Stimulated activated CD8-positive, alpha-beta memory T cell treated with anti-CD3 and anti-CD28 coated beads, Interleukin-12 subunit alpha, Interleukin-12 subunit beta, amount 100 ng/mL, for 4 hours (primary cell): ENCODE data around the gene LLGL2.

Experiments used
- DNase-seq: peaks from one replicate; pipeline ENCODE4 v3.0.0-alpha.2; 2020; ENCODE audit warnings: low read depth

Gene LLGL2

DNA sequence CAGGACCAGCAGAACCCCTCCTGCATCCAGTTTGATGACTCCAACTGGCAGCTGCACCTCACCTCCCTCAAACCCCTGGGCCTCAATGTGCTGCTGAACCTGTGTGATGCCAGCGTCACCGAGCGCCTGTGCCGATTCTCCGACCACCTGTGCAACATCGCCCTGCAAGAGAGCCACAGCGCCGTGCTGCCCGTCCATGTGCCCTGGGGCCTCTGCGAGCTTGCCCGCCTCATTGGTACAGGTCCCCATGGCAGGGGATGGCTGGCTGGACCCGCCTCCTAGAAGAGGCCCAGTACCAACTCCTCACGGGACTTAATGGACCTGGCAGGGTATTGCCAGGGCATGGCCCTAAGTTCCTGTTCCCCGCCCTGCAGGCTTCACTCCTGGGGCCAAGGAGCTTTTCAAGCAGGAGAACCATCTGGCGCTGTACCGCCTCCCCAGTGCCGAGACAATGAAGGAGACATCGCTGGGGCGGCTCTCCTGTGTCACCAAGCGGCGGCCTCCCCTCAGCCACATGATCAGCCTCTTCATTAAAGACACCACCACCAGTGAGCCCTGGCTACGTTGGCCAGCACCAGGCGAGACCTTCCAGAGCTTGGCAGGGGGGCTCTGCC lies 32.8 kb upstream of the LLGL2 start:
- no peak for DNase-seq

DNA sequence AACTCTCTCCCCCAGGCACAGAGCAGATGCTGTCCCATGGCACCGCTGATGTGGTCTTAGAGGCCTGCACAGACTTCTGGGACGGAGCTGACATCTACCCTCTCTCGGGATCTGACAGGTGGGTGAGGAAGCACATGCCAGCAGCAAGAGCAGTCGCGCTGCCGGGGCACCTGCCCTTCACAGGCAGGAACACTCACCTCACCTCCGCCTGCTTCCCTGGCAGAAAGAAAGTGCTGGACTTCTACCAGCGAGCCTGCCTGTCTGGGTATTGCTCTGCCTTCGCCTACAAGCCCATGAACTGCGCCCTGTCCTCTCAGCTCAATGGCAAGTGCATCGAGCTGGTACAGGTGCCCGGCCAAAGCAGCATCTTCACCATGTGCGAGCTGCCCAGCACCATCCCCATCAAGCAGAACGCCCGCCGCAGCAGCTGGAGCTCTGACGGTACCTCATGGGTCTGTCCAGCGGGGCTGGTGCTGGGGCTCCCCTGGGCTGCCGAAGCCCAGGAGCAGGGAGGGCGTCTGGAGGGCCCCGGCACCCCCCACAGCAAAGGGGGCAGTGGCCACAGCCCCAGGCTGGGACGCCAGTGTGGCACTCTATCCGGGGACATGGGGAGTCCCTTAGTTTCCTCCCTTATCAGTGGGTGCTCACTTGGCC lies 31.9 kb upstream of the LLGL2 start:
- no peak for DNase-seq

DNA sequence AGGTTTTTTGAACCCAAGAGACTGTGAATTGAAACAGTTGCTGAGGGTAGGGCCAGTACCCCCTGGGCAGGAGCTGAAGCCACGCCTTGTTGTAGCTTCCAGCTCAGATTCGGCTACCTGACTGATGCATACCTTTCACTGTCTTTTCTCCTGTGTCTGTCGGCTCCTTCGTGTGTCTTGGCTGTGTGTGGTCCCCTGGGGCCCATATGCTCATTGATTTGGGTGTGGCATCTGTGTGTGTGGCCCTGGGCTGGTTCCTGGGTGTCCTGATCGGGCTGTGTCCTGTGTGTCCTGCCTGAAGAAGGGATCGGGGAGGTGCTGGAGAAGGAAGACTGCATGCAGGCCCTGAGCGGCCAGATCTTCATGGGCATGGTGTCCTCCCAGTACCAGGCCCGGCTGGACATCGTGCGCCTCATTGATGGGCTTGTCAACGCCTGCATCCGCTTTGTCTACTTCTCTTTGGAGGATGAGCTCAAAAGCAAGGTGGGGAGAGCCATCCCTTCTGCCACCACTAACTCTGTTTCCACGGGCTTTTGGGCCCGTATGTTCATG lies 31.1 kb upstream of the LLGL2 start:
- no peak for DNase-seq

DNA sequence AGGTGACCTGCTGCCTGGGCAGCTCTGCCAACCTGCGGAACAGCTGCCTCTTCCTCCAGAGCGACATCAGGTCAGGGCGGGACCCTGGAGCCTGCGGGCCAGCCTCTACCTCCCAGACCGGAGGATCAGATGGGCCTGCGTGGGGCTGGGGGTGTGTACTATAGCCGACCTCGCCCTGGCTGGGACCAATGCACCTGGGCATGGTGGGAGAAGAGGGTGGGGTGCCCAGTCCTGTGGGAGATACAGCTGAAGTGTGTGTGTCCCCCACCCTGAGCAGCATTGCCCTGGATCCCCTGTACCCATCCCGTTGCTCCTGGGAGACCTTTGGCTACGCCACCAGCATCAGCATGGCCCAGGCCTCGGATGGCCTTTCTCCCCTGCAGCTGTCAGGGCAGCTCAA lies 29.5 kb upstream of the LLGL2 start:
- DNase-seq = no peak

DNA sequence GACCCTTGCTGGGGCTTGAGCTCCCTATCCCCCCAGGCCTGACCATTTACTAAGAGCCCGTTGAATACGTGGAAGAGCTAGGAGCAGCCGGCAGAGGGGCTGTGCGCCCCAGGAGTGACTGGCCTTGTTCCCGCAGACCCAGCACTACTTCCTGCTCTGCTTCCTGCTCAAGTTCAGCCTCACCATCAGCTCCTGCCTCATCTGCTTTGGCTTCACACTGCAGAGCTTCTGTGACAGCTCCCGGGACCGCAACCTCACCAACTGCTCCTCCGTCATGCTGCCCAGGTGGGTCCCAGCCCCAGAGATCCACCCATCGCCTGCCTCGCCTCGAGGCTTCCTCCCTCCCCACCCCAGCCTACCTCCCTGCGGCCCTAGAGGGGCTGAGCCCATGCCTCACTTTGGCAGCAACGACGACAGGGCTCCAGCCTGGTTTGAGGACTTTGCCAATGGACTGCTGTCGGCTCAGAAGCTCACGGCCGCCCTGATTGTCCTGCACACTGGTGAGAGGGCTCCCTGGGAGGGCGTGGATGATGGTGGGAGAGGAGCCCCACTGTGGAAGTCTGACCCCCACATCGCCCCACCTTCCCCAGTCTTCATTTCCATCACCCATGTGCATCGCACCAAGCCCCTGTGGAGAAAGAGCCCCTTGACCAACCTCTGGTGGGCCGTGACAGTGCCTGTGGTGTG lies 27.3 kb upstream of the LLGL2 start:
- no peak for DNase-seq

DNA sequence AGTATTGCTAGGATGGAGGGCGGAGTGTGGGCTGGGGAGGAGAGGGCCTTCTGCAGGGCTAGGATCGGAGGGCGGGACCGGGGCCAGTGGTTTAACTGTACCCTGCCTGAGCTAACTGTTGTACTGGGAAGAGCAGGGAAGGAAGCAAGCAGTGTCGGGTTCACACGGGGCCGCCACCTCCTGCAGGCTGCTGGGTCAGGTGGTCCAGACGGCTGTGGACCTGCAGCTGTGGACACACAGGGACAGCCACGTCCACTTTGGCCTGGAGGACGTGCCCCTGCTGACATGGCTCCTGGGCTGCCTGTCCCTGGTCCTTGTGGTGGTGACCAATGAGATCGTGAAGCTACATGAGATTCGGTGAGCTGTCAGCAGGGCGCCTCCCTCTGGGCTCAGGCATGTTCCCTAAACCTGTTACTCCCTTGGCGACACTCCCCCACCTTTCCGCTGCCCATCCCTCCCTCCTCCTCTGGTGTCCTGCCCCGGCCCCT lies 26.7 kb upstream of the LLGL2 start:
- no peak for DNase-seq

DNA sequence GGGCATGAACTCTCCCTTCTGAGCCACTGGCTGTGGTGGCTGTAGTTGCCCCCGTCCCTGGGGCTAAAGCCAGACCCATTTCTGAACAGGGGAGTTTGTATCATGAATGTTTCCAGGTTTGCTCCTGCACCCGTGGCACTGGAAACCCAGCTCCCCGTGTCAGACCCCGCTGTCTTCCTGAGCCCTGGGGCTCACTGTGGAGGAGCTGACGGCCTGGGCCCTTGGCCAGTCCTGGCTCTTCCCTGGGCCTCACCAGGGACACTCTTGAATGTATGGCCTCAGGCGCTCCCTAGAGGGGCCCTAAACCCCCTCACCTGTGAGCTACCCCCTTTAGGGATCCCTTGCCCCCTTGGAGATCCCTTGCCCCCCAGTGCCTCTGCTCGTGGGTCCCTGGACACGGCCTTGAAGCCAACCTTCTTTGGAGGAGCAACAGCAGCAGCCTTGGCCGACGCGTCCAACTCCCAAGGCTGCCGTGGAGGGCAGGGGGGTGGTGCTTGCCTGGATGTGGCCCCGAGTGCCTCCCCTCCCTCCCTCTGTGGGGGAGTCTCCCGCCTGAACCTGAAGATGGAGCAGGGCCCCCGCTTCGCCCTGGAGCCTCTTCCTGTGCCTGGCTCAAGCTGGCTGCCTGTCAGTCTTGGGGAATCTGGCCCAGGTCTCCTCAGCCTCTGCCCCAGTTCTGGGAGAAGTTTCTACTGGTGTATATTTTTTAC lies 26.0 kb upstream of the LLGL2 start:
- no peak for DNase-seq

DNA sequence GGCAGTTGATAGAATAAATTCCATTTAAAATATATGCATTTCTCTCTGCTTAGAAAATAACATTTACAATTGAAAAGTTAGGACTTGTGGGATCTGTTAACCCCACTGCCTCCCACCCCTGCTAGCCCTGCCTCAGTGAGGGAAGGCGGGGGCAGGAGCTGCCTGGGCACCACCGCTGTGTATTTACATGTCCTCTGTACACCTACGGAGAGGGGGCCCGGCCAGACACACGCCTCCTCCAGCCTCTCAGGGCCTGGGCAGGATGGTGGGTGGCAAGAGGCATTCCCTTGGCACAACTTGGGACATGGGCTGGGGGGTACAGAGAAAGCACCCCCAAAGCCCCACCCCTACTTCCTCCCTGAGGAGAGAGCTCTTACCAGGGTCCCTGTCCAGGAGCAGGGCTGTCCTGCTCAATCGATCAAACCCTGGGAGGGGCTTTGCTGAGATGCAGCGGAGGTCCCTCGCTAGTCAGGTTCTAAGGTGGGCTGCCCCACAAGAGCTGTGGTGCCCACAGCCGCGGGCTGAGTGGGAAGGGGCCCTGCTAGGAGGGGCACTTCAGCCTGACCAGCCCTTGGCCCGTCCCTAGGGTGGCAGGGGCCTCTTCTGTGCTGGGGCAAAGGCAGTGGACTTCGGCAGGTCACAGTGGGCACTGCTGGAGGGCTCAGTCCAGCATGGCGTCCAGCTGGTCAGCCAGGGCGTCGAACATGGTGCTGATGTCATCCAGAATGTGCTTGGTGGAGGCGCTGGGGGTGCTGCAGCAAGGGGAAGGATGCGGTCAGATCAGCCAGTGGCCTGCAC lies 24.9 kb upstream of the LLGL2 start:
- DNase-seq = no peak

DNA sequence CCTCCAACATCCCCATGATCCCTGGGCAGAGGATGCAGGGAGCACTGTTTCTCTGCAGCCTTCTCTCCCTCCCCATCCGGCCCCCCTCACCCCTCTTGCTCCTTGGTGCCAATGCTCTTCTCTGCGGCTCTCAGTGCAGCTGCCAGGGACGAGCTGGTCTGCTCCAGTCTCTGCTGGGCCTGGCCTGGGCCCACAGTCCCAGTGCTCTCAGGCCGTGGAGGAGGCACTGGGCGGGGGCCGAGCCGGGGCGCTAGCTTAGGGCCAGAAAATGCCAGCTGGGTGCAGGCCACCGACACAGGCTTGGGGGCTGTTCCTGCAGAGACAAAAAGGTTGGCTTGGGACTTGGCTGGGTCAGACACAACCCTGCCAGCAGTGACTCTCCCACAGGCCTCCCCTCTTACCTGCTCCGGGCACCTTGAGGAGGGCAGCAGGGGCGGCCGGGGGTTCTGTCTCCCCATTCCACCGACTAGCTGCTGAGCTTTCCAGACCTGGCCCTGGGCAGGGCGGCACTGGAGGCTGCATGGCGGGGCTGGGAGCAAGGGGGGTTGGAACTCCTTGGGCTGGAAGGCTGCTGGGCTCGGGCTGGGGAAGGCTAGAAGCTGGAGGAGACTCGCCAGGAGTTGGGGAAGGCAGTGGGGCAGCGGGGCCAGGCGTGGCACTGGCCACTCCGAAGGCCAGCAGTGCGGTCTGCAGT lies 24.0 kb upstream of the LLGL2 start:
- no peak for DNase-seq

DNA sequence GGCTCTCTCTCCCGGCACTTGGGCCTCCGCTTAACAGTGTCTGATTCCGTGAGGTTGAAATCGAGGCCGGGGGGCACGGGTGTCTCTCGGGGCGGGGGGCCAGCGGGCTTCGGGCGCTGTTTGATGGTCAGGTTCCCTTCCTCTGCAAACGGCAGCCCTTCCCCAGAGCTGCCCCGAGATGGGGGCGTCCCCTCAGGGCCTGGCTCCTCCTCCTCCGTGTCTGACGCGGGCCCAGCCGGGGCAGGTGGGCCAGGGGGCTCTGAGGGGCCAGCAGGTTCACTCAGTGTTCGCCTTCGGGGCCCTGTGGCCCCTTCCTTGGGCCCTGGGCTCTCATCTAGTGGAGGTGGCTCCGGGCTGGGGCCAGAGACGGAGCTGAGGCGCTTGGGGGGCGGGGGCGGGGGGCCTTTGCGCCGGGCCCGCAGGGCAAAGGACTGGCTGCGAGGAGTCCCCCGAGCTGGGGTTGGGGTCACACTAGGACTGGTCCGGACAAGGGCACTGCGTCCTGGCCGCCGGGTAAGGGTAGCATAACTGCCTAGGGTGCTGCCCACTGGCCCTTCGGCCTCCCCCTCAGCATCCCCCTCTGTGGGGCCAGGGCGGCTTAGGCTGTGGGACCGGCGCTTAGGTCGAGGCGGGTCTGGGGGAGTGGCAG lies 23.3 kb upstream of the LLGL2 start:
- no peak for DNase-seq

DNA sequence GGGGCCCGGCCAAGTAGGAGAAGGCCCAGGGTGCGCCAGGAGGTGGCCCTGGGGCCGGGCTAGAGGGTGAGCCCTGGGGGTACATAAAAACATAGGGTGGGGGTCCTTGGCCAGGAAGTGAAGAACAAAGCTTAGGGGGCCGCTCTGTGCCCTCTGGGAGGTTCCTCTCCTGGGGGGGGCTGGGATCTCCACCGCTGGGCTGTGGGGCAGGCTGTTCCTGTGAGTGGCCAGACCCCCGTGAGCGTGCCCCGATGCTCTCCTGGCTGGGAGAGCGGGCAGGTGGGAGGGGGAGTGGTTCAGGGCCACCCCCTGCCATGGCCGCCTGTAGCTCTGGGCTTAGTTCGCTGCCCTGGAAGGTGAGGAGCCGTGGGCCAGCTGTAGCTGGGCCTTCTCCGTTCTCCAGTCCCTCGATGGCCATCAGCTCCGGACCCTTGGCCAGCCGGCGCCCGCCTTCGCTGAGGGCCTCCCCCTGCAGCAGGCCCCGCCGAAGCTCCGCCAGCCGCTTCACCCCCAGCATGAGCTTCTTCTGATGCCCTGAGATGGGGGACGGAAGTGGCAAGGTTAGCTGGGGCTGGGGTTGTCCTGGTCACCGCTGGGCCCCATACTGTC lies 22.7 kb upstream of the LLGL2 start:
- no peak for DNase-seq

DNA sequence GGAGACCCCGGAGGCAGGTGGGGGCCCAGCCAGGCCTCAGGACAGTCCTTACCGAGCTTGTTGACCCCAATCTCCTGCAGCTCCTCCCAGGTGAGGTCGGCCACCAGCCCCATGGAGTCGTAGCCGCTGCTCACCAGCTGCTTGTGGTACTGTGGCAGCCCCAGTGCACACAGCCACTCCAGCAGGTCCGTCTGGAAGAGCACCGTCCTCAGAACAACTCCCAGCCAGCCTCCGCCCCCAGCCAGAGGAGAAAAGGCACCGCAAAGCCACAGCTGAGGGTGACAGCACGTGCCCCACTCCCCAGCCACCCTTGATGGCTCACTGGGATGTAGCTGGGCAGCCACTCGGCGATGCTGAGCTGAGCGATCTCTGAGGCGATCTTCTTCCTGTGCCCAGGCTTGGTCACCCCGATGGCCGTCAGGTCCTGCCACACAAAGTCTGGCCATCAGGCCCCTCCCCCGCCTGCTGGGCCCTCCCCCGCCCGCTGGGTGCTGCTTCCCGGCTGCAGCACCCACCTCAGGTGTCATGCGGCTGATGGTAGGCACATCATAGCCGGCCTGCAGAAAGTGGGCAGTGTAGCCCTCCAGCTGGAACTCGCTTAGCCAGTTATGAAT lies 22.1 kb upstream of the LLGL2 start:
- no peak for DNase-seq

DNA sequence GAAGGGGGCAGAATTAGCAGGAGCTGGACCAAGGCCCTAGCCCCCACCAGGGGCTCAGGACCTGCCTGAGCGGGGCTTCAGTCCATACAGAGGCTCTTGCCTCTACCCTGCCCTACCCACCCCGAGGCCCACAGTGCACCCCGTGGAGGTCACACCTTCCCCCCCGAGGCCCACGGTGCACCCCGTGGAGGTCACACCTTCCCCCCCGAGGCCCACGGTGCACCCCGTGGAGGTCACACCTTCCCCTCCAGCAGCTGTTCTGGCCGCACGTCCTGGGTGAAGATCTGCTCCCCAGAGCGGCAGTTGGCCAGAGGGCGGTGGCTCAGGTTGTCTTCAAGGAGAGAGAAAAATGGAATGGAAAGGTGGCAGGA lies 21.5 kb upstream of the LLGL2 start:
- DNase-seq = no peak

DNA sequence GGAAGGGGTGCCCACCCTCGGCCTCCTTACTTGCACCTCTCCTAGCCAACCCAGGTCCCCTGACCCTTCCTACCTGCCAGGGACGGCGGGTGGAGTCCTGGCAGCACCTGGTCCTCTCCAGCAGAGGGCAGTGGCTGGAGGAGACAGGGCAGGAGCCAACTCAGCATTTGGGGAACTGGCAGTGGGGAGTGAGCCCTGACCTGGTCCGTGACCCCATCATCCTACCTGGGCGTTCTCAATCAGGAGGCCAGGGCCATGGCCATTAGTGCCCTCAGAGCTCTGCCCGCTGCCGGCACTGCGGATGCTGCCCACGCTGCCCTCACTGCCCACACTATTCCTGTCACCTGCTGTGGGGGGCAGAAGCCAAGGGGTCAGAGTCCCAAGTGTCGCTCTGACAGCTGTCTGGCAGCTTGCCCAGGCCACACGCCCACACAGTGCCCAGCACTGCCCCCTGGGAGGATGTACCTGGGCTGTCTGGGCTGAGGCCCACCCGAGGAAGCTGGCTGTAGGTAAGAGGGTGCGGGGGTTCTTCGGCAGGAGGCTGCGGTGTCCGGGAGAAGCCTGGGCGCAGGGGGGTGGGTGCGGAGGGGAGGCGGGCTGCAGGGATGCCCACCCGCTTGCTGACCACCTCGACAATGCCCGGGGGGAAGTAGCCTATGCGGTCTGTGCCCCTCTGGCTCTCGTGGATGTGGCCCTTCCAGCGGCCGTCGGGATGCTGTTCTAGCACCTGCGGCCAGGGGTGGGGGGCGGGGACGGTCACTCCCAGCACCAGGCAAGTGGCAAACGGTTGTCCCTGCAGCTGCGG lies 20.9 kb upstream of the LLGL2 start:
- no peak for DNase-seq

DNA sequence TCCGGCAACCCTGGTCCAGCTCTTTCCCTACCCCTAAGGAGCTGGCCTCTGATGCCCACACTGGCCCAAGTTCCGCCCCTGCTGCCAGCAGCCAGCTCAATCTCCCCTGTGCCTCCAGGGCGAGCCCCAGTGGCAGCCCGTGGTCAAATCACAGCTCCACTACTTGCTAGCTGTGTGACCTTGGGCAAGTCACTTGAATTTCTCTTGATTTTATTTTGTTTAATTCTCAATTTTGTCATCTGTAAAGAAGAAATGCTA lies 20.4 kb upstream of the LLGL2 start:
- no peak for DNase-seq

DNA sequence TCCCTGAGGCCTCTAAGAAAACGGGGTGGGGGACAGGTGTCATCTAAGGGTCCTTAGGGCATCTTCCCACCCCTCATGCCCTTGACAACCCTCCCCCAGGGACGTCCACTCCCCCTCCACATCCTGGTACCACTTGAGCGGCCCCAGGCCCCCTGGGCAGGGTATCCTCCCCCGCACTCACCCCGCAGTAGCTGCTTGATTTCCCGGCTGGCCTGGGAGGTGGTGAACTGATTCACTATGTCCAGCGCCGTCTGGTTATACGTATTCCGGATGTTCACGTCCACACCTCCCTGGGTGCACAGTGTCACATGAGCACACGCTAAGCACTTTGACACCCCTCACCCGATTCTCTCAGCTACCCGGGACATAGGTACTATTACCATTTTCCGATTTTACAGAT lies 19.9 kb upstream of the LLGL2 start:
- DNase-seq = no peak

DNA sequence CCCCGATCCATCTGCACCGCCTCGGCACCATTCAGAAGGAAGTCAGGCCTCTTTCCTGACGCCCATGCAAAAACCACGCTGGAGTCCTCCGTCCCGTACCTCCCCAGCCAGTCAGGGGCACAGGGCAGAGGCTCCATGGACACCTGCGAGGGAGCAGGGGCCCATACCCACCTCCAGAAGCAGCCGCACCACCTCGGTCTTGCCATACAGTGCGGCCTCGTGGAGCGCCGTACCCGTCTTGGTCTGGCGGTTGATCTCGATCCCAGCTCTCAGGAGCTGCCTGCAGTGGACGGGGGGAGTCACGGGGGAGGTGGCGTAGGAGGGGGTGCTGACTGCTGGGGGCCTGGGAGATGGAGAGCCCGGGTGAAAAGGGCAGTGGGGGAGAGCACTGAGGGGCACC lies 19.4 kb upstream of the LLGL2 start:
- DNase-seq = no peak

DNA sequence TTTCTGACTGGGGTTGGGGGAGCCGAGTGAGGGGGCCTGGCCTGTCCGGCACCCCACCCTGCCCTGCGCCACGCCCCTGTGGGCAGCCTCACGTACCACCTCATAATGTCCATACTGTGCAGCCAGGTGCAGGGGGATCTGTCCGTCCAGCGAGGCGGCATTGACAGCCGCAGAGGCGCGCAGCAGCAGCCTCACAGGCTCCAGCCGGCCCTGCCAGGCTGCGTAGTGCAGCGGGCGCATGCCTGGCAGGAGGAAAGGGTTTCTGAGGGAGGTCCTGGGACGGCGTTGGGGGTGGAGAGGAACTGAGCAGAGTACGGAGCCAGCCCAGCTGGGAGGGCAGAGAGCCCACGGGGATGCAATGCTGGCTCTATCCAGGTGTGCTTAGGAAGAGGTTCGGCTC lies 18.6 kb upstream of the LLGL2 start:
- DNase-seq = no peak
